NCI-H2029 treated with DMSO at 0.1 percent for 48 hours (cell line): ENCODE data around the gene TREM1.
"Not testable (repeated sequence)": the region's sequence is repeated elsewhere in the genome, so short reads cannot be mapped to it uniquely, and the experiment has no call there.

Experiments used
- DNase-seq: peaks from one replicate; lab custom pipeline; 2025; lab: John Stamatoyannopoulos, UW

TREM1 gene

DNA sequence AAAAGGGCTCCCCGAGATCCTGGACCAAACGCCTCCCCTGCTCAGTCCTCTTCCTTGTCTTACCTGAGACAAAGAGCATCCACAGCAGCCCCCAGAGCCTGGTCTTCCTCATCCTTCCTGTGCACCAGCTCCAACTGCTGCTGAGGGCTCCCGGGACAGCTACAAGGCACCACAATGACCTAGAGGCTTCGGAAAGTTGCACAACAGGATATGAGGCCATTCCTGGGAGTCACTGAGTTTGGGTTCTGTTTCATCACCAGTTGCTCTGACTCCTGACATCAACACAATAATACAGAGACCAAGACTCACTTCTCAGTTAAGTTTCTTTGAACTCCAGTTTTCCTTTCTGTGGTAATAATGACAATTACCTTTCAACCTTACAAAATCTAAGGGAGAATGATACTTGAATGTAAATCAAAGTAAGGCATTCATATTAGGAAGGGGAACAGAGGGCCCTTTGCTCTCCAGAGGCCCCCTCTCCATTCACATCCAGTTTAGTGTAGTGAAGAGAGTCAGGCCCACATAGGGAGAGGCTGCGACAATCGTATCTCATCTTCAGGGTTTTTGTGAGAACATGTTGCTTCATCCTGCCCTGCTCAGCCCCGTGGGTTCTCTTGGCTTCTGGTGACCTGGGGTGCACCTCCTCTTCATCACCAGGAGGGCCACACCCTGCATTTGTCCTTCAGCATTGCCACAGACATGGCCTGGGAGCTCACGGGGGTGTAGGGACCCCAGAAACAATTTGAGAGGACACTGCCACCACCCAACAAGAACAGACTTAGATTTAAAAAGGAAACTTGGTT lies at the start of gene TREM1:
Gene TREM1 (minus strand): TSS at position 139 of the 803 bp plus-strand sequence. CDS start 27 bp downstream, at position 112.
- DNase-seq: no peak

DNA sequence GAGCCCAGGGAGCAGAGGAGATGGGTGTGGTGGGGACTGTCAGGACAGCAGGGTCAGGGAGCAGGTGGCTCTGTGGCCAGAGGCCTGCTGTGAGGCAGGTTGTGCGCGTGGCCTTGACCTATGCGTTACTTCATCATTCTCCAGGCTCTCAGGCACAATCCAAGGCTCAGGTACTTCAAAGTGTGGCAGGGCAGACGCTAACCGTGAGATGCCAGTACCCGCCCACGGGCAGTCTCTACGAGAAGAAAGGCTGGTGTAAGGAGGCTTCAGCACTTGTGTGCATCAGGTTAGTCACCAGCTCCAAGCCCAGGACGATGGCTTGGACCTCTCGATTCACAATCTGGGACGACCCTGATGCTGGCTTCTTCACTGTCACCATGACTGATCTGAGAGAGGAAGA lies 49.5 kb upstream of the TREM1 start:
- DNase-seq: no peak

DNA sequence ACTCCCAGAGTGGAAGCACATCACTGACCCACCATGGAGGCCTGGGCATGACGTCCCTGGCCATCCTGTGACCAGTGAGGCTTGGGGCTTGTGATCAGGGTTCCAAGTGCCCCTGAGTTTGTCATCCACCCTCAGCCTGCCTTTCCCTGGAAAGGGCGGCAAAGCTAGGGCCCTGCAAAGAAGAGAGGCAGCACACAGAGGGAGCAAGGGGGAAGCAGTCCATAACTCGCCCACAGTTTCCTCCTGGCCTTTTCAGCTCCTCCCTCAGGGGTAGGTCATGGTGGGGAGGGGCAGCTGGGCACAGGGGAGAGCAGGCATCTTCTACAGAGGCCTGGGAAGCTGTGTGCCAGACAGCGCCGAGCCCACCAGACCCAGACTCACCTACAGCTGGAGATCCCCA lies 48.8 kb upstream of the TREM1 start, which contains the start of gene NCR2:
Gene NCR2 (plus strand): TSS at position 313 of the 400 bp plus-strand sequence. CDS start 269 bp downstream, outside the sequence.
- DNase-seq: no peak

DNA sequence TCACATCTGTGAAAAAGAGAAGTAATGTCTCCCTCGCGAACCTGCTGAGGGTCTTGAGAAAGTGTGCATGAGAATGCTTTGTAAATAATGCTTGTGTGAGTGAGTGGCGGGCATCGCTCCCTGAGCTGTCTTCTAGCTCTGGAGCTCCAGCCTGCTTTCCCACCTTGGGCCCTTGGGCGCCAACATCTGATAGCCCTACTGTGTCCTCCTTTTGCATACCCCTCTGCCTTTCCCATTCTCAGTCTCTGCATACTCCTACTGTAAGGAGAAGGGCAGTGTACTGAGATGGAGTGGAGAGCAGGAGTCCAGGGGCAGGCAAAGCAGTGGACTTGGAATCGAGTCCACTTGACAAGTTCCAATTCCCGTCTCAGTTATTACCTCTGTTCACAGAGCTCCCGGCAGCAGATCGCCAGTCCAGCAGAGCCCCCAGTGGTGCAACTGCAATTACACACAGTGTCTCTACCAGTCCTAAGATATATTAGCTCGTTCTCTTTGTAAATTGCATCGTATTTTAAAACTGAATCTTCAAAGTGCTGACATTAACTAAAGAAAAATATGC lies 48.1 kb upstream of the TREM1 start:
- DNase-seq: no peak

DNA sequence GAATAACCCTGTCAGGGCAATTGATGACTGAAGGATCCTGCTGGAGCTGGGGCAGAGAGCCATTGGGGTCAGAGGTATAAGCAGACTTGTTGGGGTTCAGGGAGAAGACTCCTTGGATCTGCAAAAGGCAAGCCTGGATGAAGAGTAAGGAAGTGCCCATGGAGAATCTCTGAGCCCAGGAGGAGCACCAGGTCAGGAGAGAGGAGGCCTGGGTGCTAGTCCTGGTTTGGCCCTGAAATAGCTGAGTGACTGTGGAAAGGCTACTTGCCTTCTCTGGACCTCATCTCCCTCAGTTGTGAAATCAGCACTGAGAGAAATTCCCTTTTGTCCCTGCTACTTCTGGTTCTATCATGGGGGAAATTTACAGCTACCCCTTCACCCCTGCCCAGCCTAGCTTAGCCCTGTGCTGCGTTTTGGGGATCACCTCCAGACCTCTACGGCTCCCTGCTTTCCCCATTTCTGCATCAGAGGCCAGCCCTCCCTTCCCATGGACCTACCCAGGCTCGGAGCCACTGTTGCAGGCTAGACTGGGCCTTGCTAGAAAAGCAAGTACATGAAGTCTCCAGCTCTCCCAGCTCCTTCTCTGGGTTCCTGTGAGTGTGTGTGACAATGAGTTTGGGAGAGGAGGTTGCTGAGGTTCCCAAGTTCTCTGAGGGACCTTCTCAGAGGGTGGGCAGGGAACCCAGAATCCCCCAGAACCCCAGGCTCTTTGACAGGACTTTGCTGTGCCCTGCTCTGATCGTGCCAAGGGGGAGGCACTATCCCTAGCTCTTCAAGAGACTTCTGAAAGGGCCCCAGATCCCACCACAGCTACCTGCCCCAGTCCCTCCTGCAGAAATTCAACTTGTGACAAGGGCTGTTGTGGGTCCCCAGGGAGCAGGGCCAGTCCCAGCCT lies 46.6 kb upstream of the TREM1 start:
- no peak for DNase-seq

DNA sequence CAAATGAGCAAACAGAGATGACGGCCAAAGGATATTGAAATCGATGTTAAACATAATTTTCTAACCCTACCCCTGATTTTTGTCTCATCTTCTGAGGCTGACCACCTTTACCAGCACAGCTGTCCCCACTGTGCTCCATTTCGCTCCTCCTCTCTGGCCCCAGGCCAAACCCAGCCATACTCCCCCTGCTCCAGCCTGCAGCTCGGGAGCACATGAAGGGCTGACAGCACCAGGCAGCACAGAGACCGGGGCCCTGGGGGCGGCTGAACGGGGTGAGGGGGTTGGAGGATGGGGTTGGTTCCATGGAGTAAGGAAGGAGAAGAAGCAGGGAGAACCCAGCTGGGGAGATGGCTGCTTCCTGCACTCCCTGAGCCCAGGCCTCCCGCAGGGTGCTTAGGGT lies 45.8 kb upstream of the TREM1 start:
- no peak for DNase-seq

DNA sequence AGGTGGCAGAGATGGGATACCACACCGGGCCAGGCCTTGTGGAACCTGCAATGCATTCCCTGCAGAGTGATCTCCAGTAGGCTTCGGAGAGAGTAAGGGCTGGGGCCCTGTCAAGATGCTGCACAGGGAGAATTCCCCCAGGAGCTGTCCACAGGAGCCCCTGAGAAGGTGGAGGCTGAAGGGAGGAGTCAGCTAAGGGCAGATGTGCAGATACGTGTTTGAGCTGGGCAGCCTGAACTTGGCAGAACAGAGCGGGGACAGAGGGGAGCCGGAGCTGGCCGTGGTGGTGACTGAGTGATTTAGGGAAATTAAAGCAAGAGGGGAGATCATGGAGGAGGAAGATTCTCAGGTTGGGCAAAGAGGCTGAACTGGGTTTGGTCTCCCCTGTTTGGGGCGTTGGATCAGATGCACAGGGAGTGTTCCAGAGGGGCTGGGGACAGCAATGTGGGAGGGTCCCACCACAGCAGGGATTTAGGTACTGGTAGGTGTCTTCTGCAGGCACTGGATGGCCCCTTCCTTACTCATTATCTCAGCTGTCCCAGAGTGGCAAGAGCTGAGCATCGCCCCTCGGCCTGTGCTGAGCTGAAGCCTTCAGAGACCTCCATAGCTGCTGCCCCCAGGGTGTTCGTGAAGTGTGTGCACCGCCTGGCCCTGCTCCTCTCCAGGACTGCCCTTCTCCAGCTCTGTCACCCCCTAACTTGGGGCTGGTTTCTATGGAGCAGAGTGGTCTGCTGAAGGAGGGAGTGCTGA lies 45.1 kb upstream of the TREM1 start:
- DNase-seq: no peak

DNA sequence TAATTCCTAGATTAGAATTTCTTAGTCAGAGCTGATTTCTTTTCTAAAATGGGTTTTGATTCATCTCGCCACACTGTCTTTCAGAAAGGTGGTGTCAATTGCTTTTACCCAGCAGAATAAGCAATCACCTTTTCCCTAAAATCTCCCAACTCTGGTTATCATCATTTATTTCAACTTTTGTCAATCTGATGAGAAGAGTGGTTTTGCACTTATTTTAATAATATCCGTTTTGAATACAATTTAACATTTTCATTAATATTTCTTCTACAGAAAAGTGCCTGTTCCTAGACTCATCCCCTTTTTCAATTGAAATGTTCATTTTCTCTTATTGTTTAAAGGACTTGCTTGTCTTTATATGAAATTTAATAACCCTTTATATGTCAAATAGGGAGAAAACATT lies 40.7 kb upstream of the TREM1 start:
- DNase-seq: no peak

DNA sequence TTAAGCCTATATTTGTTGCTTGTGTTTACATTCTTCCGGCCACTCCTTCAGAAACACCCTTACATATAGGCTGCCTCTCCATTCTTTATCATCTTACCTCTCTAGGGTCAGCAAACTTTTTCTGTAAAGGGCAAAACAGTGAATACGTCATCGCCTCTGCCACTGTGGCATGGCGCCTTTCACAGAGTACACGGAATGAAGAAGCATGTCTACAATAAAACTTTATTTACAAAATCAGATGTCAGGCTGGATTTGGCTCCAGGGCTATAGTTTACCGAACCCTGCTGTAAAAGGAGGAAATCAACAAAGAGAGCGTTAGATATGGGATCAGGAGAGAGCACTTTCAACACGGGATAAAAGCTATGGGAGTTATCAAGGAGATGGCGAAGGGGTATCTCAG lies 39.6 kb upstream of the TREM1 start:
- no peak for DNase-seq

DNA sequence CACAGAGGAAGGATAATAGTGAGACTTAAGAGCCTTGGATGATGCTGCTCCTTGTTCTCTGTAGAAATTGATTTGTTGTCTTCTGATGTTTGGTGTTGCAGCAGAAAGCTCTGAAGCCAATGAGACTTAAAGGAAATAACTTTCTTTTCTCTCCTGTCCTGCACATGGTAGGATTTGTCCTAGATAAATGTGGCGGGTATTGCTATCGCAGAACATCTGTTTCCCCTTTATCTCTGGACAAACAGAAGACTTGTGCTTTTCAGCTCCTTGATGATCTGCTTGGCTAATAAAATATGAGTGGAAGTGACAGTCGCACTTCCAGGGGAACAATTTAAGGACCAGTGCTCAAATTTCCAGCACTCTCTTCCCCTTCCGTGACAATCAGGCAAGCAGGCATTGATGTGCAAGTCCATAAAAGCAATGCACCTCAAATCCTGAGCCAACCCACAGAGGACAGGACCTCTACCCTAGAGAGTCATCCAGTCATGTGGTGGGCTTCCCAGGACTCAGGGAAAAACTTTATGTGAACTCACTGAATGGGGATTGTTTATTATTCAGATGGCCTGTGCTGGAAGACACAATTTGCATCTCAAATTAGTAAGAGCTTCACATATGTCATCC lies 39.1 kb upstream of the TREM1 start:
- no peak for DNase-seq

DNA sequence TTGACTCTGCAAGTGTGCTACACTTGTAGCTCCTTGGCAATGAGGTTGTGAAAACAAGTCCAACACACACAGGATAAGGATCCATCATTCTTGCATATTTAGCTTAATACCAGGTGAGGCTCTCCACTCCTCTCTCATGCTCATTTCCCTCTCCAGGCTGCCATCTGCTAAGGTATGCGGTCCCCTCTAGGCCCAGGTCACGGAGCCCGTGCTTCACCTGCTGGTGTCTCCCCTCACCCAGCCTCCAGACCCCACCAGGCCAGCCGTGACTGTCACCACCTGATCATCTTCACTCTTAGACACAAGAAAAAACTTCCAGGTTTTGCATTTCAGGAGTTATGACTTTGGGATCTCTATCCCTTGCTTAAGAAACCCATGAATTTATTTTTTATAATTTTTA lies 34.7 kb upstream of the TREM1 start:
- no peak for DNase-seq

DNA sequence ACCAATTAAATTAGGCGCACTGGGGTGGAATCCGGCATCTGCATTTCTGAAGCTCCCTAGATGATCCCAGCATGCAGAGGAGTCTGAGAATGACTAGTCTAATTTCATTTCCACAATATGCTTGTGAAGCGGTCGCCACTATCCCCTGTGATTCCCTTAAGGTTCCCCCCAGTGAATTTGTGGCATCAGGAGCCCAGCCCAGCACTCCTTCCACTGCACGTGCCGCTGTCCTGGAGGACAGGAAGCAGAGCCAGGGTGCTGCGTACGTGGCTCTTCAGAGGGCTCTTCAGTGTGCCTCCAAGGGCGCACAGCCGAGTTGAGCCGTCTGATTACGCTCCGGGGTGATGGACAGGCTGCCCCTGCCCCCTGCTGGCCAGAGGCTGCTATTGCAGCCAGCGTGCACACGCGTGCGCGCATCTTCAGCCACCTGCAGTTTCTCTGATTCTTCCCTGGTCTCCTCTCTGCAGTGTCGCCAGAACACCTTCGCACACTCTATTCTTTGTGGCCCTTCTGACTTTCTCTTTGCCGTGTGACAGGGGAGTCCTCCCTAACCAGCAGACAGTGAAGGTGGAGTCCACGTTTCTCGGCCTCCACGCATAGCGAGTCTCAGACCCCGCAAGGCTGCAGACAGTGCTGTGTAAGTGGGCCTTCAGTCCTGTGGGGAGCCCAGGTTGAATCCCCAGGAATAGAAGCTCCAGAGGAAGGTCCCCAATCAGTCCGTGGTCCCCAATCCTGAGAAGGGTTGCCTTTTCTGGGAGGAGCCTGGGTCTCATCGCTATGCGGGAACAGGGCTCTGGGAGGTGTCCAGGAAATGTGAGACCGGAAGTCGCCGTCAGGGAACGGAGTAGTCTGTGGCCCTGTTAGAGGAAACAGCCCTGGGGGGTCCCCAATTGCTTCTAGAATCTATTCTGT lies 32.4 kb upstream of the TREM1 start:
- DNase-seq: peak; percentile 92

DNA sequence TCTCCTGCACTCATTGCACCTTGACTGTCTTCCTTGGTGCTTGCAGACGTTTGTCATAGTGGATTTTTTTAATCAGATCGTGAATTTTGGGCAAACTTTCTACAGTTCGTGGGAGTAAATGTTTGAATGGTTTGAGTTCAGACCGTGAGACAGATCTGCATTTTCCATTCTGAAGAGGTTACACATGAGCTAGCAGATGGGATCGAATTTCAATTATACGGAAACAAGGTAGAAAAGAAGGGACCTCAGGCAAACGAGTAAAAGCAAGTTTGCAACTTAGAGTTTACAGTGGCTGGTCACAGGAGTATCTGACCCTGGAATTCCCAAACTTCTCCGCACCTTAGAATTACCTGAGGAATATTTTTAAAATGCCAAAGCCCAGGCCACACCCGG lies 31.8 kb upstream of the TREM1 start:
- DNase-seq: peak; percentile 52

DNA sequence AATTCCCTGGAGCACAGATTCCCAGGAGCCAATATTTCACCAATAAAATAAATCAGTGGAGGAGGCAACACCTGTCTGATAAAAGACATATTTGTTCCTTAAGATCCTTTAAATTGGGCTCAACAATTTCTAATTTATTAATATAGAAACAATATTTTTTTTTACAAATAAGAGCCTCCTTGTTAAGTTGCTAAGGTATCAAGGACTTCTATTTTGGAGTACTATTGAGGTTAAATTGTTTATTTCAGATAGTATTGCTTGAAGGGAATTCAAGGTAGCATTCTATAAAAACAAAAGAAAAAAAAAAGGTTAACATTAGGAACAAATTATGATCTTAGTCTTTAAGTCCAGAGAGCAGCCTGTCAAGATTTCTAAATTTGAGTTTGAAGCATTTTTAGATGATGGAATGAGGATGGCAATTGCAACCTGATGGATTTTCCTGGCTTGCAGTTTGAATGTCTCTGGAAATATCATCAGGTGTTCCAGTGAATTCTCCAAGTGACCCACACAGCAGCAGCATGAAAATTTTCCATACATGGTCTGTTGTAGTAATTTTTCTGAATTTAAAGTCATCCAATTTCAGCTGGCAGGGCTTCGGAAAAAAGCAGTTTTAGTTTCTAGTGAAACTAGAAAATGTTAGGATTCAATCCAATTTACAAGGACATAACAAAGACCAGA lies 29.6 kb upstream of the TREM1 start:
- DNase-seq: no peak

DNA sequence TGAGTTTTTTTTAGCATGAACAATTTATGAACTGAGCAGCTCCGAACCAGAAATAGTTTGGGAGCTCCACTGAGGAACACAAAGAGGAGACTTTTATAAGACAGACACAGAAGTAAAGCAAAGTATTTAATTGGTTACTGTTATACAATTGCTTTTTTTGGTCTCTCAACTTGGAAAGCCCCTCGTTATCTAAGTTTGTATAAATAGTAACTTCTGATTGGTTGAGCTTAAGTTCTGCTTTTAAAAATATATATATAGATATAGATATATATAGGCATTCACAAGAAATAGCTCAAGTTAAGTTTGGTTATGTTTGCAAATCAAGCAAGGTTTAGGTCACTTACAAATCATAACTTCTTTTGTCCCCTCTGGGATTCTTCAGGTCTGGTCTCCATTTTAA lies 28.7 kb upstream of the TREM1 start:
- DNase-seq: no peak

DNA sequence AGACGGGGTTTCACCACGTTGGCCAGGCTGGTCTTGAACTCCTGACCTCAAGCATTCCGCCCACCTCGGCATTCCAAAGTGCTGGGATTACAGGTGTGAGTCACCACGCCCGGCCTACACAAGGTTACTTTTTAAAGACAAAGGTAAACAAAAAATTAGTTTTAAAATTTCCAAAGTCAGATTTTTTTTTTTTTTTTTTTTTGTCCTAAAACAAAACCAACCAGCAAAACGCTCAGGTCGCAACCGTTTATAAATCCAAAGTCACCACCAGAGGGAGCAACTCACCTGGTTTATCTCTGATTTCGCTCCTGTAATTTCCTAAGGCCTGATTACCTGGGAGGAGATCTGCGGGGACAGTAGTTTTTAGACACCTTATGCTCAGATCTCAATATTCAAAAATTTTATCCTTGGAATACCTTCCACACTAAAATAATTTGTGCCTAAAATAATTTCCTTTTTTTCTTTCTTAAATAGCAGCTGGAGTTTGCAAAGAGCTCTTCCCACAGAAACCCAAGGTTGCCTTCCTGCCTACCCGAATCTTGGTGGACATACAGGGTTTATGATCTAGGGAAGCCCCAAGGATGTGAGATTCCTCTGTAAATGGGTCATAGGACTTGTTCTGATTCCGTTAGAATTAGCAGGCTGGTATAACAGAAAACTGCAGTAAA lies 19.8 kb upstream of the TREM1 start:
- DNase-seq: peak; percentile 86

DNA sequence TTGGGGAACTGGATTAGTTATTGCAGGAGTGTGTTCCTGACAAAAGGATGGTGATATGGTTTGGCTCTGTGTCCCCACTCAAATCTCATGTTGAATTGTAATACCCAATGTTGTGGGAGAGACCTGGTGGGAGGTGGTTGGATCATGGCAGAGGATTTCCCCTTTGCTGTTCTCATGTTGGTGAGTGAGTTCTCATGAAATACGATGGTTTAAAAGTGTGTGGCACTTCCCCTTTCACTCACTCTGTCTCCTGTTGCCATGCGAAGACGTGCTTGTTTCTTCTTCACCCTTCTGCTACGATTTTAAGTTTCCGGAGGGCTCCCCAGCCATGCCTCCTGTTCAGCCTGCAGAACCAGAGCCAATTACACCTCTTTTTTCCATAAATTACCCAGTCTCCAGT lies 16.2 kb upstream of the TREM1 start:
- DNase-seq: no peak

DNA sequence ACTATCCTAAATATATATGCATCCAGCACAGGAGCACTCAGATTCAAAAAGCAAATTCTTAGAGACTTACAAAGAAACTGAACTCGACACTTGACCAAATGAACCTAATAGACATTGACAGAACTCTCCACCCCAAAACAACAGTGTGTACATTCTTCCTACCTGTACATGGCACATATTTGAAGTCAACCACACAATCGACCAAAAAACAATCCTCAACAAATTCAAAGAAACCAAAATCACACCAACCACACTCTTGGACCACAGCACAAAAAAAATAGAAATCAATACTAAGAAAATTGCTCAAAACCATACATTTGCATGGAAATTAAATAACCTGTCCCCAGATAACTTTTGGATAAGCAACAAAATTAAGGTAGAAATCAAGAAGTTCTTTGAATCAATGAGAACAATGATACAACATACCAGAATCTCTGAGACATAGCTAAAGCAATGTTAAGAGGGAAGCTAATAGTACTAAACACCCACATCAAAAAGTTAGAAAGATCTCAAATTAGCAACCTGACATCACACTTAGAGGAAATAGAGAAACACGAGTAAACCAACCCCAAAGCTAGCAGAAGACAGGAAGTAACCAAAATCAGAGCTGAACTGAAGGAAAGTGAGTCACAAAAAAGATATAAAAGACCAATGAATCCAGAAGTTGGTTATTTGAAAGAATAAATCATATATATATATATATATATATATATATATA lies 12.5 kb upstream of the TREM1 start:
- DNase-seq: no peak

DNA sequence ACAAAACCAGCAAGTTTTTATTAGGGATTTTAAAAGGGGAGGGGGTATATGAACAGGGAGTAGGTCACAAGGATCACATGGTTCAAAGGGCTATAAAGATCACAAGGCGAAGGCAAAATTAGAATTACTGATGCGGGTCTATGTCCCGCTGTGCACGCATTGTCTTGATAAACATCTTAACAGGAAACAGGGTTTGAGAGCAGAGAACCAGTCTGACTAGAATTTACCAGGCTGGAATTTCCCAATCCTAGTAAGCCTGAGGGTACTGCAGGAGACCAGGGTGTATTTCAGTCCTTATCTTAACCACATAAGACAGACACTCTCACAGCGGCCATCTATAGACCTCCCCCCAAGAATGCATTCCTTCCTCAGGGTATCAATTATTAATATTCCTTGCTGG lies 10.8 kb upstream of the TREM1 start:
- not testable (repeated sequence) for DNase-seq
